GM20000 (cell line): Measurements from ENCODE around the gene MMEL1.
"Not testable (repeated sequence)": the region's sequence is repeated elsewhere in the genome, so short reads cannot be mapped to it uniquely, and the experiment has no call there.

ENCODE experiments used
- DNase-seq: peaks from one replicate; pipeline ENCODE4 v3.0.0; 2012; ENCODE audit warnings: low spot score
- CTCF ChIP-seq: IDR thresholded peaks from 2 replicates; pipeline ENCODE4 v1.5.1; 2012; ENCODE audit warnings: mild to moderate bottlenecking, control low read depth; ENCODE audit errors: extremely low read depth, missing control alignments

Gene MMEL1

DNA sequence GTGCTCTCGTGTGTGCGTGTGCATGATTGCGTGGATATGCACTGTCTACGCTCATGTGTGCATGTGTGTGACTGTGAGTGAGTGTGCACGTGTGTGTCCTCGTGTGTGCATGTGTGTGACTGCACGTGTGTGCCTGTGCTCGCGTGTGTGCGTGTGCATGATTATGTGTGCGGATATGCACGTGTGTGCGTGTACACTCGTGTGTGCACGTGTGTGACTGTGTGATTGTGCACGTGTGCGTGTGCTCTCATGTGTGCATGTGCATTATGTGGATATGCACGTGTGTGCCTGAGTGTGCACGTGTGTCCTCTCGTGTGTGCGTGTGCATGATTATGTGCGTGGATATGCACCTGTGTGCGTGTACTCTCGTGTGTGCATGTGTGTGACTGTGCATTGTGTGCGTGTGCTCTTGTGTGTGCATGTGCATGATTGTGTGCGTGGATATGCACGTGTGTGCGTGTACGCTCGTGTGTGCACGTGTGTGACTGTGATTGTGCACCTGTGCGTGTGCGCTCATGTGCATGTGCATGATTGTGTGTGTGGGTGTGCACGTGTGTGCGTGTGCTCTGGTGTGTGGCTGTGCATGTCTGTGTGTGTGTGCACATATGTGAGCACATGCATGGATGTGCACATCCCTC, 2.2 kb downstream of the MMEL1 start:
- no peak for TF ChIP-seq CTCF

DNA sequence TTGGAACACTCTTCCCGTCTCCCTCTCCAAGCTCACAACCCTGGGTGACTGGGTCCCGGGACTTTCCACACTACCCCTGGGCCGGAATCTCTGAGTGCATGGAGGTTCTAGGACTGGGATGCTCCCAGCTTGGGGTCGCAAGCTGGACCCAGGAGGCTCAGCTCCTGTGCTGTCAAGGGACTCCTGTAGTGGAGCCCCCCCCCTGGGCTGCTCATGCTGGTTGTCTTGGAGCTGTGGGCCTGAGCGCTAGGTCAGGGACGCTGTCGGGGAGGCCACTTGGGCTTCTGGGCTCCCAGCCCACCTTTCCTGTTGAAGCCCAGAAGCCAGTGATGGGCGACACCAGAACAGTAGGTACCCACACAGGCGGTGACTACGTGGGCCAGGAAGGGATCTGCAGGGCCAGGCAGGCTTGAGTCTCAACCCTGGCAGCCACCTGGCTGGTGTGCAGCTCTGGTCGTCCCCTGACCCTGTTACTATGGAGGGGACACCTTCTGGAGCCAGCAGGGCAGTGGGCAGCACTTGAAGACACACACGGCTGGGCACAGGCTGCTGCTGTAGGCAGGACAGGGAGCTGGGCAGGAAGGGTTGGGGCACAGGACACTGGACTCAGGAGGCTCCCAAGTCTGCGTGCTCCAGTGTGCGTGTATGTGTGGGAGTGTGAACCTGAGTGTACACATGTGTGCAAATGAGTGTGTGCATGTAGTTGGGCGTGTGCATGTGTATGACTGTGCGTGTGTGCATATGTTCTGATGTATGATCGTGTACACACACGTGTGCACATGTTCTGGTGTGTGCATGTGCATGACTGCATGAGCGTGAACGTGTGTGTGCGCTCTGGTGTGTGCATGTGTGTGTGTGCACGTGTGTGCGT, 3.0 kb downstream of the MMEL1 start:
- no peak for DNase-seq
- TF ChIP-seq CTCF, result no peak

More for the DNA sequence above, 2.2 kb downstream of the MMEL1 start:
- no peak for DNase-seq

- no peak for DNase-seq
- no peak for TF ChIP-seq CTCF
Measured at GRCh38 chr1:2628933-2629626, 3.7 kb downstream of the MMEL1 start.

GRCh38 chr1:2628191-2628932, 4.5 kb downstream of the MMEL1 start:
- DNase-seq, result no peak
- no peak for TF ChIP-seq CTCF

DNA sequence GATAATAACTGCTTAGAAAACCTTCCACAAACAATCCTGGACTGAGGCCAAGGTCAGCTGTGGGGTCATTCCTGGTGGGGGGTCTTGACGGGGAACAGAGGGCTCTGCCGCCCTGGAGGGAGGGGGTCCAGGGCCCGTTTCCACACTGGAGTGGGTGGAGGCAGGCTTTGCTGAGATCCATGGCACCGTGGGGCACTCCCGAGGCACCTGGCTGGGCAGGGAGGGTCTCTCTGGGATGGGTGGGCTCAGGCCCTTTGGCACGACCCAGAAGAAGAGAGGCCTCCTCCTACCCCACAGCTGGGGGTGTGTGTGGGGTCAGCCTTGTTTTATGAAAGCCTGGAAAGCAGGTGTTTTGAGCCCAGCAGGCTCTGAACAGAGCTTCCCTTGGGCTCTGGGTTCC, 5.1 kb downstream of the MMEL1 start:
- TF ChIP-seq CTCF, result no peak
- DNase-seq, result no peak

DNA sequence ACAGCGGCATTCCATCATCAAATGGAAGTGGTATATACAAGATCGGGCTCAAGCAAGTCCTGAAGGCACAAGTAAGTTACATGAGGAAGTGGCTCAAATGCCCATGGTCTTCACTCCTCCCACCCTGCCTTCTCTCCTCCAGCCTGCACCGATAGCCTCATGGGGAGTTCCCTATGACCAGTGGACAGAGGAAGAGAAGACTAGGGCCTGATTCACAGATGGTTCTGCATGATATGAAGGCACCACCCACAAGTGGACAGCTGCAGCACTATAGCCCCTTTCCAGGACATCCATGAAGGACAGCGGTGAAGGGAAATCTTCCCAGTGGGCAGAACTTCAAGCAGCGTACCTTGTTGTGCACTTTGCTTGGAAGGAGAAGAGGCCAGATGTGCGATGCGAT, 7.1 kb downstream of the MMEL1 start:
- not testable (repeated sequence) for DNase-seq

DNA sequence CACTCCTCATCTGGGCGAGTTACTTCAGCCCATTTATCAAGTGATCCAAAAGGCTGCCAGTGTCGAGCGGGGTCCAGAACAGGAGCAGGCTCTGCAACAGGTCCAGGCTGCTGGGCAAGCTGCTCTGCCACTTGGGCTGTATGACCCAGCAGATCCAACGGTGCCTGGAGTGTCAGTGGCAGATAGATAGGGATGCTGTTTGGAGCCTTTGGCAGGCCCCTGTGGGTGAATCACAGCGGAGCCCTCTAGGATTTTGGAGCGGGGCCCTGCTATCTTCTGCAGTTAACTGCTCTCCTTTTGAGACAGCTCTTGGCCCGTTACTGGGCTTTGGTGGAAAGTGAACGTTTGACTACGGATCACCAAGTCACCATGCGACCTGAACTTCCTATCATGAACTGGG, 7.5 kb downstream of the MMEL1 start:
- DNase-seq, result no peak
- TF ChIP-seq CTCF, result no peak
